UCSD-AML1 (cell line): ENCODE results near the gene CFAP54.
A peak's percentile ranks its signal among the peaks of the same experiment; 100 is the strongest.
"Not testable (repeated sequence)": the region's sequence is repeated elsewhere in the genome, so short reads cannot be mapped to it uniquely, and the experiment has no call there.

Experiments
- DNase-seq: peaks from one replicate; lab custom pipeline; 2025; ENCODE audit not compliant: unreplicated experiment; lab: John Stamatoyannopoulos, UW

The CFAP54 gene

DNA sequence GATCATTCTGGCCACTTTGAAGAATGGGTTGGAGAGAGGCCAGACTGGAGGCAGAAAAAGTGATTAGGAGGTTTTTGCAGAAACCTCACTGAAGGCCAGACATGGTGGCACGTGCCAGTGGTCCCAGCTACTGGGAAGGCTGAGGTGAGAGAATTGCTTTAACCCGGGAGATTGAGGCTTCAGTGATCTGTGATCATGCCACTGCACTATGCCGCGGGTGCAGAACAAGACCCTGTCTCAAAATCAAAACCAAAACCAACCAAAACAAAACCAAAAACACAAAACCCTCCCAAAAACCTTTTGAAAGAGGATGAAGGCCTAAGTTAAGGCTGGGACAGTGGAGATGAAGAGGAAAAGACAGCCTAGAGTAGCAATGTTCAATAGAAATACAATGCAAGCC is 15.2 kb upstream of the CFAP54 start:
- no peak for DNase-seq

DNA sequence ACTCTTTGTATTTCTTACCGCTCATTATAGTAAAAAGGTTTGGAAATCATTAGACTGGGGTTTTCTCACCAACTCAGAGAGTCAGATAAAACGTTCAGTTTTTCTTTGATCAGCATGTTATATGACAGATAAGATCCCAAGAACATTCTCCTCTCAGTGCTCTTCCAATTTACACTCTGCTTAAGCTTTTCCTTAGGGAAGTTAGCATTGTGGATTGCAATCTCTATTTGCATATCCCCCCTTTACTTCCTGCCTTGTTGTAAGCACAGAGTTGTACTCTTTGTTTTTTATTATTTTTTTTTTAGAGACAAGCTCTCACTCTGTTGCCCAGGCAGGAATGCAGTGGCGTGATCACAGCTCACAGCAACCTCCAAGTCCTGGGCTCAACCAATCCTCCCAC is 11.4 kb upstream of the CFAP54 start:
- DNase-seq: no peak

DNA sequence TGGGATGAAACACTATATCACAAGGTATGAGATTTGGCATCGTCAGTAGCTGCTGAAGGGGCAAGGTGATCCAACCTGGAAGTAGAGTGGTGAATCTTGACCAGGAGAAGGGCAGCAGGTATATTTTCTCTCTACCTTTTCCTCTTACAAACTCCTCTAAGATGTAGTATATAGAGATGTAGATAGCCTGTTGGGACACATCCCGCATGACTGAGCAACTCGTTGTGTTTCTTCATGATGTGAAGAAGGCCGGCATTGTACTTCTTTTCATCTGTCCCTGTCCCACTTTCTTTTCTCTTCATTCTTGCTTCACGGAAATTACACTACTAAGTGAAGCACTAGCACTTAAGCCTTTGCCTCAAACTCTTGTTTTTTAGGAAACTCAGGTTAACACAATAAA is 7.3 kb upstream of the CFAP54 start:
- no peak for DNase-seq

GRCh38 chr12:96483116-96483515 is 6.3 kb upstream of the CFAP54 start:
- no peak for DNase-seq

- DNase-seq: no peak
Measured at GRCh38 chr12:96486751-96487613, 2.4 kb upstream of the CFAP54 start.

GRCh38 chr12:96487634-96488033 is 1.7 kb upstream of the CFAP54 start:
- no peak for DNase-seq

DNA sequence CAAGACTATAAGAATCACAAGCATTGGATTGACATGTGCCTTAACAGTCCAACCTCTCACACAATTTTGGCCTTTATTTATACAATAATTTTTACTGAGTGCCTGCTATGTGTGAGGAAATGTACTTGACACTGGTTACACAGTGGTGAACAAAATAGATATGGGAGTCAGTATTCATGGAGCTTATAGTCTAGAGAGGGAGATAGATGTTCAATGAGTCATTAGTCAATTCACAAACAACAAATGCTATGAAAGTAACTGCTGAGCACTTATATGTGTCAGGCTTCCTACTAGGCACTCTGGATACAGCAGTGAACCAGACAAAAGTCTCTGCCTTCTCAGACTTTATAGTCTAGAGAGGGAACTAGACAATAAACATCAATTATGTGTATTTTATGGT is 3.7 kb downstream of the CFAP54 start:
- no peak for DNase-seq

- DNase-seq: not testable (repeated sequence)
Measured at GRCh38 chr12:96494154-96494553, 4.8 kb downstream of the CFAP54 start.

- no peak for DNase-seq
Measured at GRCh38 chr12:96495155-96495554, 5.8 kb downstream of the CFAP54 start.

DNA sequence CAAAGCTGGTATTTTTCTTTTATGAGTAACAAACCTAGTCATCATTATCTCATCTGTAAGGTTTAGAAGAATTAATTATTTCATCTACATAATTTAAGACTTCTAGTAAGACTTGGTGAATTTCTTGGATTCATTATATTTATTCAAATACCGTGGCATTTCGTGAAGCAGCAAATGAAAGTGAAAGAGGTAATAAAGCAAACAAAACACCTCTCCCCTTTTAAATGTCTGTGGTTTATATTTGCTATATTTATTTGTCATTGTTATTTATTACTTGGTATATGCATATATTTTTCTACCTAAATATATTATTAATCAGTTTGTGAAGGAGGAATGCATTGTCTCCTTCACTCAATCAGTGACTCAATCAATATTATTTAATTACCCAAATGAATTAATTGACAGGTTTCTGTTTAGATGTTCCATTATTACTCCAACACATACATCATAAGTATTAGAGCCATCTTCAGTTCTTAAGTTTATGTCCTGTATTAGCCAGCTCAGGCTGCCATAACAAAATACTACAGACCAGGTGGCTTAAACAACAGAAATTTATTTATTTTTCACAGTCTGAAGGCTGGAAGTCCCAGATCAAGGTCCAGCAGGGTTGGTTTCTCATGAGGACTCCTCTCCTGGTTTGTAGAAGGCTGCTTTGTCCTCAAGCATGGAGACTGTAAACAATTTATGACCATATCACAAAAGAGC is 6.6 kb downstream of the CFAP54 start:
- no peak for DNase-seq

DNA sequence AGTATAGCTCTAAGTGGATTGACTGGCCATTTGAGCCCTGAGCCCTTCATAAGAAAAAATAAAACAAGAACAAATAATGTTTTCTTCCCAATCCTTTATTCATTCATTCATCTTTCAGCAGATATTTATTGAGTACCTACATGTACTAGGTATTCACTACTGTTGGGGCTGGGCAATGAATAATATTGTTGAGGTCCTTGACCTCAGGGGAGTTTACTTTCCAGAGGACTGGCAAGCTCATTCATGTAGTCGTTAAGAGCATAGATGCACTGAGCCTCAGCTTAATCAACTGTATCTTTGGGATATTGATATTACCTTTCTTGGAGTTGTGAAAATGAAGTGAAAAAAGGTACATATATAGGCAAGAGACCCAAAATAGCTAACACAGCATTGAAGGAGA is 7.6 kb downstream of the CFAP54 start:
- DNase-seq: no peak

GRCh38 chr12:96497855-96498254 is 8.5 kb downstream of the CFAP54 start:
- no peak for DNase-seq

DNA sequence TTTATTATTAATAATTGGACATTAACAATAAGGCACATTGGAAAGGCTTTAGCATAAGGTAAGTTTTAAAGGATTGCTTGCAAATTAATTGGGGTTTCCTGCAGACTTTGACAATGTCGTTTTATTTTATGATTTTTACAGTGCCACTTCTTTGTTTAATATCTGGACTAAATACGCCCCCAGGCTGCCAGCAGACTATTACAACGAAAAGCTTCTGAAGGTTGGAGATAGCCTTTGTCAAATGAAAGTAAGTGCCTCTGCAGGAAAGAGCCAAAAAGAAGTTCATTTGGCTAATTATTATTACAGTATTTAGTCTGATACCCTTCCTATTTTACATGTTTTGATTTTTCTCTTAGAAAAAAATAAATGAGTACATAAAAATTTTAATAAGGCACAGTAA is 11.3 kb downstream of the CFAP54 start:
- DNase-seq: no peak

GRCh38 chr12:96501133-96501761 is 11.9 kb downstream of the CFAP54 start:
- DNase-seq: peak; percentile 49

DNA sequence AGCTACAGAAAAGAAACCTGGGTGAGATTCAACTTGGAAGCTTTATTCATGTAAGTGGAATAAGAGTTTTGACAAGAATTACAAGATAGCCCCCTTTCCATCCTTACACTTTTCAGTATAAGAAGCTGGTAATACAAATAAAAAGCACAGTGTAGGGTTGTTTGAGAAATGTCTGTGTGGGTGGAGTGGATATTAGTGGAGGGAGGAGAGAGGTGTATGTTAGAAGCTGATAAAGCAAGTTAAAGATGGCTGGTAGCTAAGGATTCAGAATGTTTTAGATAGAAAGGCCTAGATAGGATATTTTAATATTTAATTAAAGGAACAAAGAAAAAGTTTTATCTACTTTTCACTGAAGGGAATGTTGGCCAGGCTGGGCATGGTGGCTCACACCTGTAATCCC is 12.5 kb downstream of the CFAP54 start:
- DNase-seq: no peak

- DNase-seq: peak; percentile 14
Measured at GRCh38 chr12:96502477-96502876, 13.1 kb downstream of the CFAP54 start.

DNA sequence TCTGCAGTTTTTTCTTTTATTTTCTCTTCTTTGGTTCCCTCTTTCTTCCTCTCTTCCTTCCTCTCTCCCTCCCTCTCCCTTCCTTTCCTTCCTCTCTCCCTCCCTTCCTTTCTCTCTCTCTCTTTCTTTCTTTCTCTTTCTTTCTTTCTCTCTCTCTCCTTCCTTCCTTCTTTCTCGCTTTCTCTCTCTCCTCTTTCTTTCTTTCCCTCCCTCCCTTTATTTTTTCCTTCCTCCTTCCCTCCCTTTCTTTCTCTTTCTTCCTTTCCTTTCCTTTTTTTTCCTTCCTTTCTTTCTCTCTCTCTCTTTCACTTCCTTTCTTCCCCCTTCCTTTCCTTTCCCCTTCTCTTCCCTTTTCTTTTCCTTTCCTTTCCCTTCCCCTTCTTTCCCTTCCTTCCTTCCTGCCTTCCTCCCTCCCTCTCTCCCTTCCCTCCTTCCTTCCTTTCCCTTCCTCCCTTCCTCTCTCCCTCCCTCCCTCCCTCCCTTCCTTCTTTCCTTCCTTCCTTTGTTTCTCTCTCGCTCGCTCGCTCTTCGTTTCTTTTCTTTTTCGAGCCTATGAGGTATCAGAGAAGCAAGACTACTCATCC is 13.7 kb downstream of the CFAP54 start:
- no peak for DNase-seq

- no peak for DNase-seq
Measured at GRCh38 chr12:96503976-96504375, 14.6 kb downstream of the CFAP54 start.

- DNase-seq: no peak
Measured at GRCh38 chr12:96506776-96507175, 17.4 kb downstream of the CFAP54 start.

GRCh38 chr12:96510306-96510764 is 21.0 kb downstream of the CFAP54 start:
- peak; percentile 20 for DNase-seq

DNA sequence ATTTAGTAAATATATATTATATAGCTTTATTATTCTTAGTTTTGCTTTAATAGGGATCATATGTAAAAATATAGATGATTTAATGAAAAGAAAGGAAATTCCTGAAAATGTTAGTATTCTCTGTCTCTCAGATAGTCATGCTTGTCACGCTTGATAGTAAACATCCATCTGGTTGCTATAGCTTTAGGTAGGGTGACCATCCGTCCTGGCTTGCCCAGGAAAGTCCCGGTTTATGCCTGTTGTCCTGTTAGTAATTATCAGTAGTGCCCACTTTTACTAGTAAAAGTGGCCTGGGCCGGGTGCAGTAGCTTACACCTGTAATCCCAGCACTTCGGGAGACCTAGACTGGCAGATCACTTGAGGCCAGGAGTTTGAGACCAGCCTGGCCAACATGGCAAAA is 23.8 kb downstream of the CFAP54 start:
- no peak for DNase-seq

DNA sequence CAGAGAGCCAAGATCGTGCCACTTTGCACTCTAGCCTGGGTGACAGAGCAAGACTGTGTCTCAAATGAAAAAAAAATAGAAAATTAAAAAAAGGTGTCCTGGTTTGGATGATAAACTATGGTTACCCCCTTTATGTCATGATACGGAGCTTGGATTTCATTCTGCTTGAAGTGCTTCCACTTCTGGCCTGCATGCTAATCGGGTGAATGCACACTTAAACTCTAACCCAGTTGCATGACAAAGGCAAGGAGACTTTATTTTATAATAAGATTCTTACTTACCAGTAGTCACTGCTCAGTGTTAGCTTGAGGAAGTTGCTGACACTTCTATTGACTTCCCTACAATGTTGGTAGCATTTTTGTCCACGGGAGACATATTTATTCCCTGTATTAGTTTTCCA is 24.3 kb downstream of the CFAP54 start:
- DNase-seq: no peak
